Dedifferentiated amniotic fluid mesenchymal stem cell (primary cell): ENCODE results near the gene AMHR2.
"Not testable (repeated sequence)": the region's sequence is repeated elsewhere in the genome, so short reads cannot be mapped to it uniquely, and the experiment has no call there.

Source experiments
- DNase-seq: peaks from one replicate; pipeline ENCODE4 v3.0.0-alpha.2; 2016; ENCODE audit errors: extremely low spot score

The AMHR2 gene

DNA sequence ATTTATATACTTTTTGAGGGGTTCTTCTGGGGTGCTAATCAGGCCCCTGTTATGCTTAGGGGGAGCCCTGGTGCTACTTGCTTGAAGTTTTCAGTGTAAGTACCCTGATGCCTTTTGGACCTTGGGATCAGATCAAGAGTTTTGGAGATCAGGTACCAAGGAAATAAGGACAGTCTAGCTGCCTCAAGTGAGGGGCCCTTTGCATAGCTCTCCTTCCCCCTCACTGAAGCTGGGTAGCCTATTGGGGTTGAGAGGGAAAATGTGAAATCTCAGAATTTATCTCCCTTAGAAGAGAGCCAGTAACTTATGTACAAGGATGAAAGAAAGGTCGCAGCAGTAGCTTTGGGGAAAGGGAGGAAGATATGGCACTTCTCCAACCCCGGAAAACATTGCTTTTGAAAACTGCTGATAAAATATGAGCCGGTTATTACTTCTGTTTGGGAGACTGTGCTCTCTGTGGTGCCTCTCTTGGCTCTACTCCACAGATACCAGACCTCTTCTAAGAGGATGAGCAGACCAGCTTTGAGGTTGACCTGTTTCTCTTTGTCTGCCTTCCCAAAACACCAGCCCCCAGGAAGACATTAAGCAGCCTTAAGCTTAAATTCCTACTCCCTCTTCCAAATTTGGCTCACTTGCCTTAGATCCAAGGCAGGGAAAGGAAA is 8.8 kb upstream of the AMHR2 start:
- DNase-seq = no peak

DNA sequence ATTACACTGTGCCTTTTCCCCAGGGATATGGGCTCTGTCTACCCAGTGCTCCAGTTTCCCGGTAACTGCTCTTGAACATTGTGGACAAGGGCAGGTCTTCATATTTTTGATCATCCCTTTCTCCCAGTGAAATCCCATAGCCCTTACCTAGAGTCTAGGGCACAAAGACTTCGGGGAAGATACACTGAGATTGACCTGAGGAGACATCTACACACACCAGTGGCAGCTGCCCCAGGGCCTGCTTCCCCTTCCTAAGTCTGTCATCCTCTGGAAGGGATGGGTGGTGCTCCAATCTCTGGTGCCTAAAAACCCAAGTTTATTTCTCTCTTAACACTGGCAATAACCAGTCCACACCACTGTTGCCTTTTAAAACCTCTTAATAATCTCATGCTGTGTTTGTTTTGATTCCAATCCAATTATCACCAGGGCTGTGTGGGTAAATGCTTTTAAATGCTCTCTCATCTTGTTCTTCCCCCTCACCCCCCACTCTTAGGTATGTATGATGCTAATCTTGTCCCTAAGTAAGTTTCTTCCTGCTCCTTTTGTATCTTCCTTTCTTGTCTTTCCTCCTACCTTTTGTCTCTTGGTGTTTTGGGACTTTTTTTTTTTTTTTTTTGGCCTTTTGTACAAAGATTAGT is 7.8 kb upstream of the AMHR2 start:
- DNase-seq = not testable (repeated sequence)

DNA sequence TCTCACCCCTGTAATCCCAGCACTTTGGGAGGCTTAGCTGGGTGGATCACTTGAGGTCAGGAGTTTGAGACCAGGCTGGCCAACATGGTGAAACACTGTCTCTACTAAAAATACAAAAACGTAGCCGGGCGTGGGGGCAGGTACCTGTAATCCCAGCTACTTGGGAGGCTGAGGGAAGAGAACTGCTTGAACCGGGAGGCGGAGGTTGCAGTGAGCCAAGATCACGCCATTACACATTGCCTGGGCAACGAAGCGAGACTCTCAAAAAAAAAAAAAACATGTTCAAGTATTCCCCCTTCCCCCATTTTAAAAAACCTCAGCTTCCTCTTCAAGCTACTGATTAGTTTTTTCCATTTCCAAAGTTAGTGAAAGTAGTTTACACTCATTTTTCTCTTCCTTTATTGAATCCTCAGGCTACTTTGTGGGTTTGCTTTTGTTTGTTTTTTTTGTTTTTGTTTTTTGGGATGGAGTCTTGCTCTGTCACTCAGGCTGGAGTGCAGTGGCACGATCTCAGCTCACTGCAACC is 6.3 kb upstream of the AMHR2 start:
- not testable (repeated sequence) for DNase-seq

DNA sequence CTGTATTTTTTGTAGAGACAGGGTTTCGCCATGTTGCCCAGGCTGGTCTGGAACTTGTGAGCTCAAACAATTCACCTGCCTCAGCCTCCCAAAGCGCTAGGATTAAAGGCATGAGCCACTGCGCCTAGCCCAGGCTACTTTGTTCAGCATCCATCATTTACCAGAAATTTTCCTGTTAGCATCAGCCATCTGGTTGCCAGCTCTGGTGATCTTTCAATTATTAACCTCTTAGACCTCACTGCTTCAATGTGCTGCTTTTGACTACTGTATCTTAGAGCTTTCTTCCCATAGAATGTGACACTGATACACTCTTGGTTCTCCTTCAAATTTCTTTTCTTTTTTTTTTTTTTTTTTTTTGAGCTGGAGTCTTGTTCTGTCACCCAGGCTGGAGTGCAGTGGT is 5.4 kb upstream of the AMHR2 start:
- no peak for DNase-seq

DNA sequence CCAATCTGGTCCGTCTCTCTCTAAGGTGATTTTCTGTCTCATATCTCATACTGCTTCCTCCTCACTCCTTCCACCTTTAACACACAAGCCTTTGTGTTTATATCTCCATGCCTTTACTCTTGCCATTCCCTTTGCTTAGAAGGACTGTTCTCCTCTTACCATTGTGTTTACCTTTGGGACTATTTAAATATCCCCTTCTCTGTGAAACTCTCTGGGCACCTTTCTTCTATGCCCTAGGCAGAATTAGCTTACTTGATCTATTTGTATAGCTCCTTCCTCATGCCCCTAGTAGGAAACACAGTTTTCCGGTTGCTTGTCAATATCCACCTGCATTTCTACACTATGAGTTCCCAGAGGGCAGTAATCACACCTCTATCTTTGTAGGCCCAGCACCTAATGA is 3.9 kb upstream of the AMHR2 start:
- DNase-seq = no peak

DNA sequence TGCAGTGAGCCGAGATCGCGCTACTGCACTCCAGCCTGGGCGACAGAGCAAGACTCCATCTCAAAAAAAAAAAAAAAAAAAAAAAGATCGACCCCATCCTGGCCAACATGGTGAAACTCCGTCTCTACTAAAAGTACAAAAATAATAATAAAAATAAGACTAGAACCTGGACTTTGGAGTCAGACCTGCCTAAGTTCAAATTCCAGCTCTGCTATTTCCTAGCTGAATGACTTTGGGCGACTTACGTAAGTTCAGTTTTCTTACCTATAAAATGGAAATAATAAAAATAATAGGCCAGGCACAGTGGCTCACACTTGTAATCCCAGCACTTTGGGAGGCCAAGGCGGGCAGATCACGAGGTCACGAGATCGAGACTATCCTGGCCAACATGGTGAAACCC is 1.4 kb upstream of the AMHR2 start:
- DNase-seq = not testable (repeated sequence)

DNA sequence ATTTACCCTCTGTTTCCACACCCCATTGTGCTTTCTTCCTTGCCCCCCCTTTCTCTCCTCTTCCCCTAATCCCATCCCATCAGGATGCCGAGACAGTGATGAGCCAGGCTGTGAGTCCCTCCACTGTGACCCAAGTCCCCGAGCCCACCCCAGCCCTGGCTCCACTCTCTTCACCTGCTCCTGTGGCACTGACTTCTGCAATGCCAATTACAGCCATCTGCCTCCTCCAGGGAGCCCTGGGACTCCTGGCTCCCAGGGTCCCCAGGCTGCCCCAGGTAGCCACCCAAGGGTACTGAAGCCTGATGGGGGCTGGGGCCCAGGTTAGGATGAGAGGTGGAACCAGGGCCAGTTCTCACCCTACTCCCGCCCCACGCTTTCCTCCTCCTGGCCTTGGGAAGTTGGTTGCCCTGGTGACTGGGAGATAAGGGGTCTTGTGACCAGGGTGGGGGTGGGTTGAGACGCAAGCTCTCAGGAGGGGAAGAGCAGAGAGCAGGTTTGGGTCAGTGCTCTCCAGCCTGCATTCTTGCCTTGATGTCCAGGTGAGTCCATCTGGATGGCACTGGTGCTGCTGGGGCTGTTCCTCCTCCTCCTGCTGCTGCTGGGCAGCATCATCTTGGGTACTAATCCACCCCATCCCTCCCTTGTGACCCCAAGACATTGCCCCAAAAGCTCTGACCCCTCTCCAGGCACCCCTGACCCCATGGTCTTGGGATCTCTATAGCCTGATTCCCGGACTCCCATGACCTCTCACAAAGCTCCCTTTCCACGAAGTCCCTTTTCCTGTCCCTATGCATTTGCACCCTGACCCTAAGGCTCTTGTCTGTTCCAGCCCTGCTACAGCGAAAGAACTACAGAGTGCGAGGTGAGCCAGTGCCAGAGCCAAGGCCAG is 1.2 kb downstream of the AMHR2 start:
- no peak for DNase-seq

DNA sequence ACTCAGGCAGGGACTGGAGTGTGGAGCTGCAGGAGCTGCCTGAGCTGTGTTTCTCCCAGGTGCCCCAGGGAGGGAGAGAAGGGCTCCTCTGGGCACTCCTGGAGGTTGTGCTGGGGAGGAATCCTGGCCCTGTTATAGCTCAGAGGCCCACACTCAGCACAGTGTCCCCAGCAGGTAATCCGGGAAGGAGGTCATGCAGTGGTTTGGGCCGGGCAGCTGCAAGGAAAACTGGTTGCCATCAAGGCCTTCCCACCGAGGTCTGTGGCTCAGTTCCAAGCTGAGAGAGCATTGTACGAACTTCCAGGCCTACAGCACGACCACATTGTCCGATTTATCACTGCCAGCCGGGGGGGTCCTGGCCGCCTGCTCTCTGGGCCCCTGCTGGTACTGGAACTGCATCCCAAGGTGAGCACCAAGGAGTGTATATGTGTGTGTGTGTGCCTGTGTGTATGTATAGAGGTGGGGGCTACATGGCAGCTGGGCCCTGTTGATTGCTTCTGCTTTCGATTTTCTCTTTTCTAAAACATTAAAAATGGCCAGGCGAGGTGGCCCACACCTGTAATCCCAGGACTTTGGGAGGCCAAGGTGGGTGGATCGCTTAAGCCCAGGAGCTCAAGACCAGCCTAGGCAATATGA is 2.0 kb downstream of the AMHR2 start:
- no peak for DNase-seq

DNA sequence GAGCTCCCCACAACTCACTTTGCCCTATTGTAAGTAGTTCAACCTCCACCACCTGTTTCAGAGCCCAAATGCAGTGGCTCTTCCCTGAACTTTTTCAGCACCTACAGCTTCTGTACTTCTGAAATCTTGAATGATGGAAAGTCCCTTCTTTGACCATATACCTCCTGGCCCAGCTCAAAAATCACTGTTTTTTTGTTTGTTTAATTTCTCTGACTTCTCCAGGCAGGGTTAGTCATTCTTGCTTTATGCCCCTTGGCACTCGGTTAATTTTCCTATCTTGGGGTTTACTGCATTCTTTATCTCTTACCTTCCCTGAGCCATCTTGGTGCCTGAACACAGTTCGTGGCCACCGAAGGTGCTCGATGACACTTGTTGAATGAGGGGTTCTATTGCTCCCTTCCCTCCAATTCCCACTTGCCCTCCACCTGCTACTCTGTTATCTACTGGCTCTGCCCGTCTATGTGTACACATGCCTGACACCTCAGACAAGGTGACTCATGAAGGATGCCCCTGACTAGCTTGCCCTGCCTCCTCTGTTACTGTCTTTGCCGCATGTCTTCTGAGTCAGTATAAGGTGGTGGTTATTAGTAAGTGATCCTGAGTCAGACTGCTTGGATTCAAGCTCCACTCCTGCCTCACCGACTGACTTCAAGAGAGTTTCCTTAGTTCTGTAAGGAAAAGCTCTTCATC is 4.4 kb downstream of the AMHR2 start:
- peak; percentile 42 for DNase-seq

DNA sequence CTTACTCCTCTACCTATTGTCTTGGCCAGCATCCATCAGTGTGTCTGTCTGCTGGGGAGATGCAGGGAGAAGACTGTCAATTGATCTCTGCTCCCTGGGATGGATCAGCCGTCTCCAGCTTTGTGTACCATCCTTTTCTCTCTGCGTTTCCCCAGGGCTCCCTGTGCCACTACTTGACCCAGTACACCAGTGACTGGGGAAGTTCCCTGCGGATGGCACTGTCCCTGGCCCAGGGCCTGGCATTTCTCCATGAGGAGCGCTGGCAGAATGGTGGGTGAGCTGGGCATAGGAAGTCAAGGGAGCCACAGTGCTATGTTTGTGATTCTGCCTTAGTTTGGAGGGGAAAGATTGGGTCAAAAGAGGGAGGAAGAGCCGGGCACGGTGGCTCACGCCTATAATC is 5.1 kb downstream of the AMHR2 start:
- no peak for DNase-seq

DNA sequence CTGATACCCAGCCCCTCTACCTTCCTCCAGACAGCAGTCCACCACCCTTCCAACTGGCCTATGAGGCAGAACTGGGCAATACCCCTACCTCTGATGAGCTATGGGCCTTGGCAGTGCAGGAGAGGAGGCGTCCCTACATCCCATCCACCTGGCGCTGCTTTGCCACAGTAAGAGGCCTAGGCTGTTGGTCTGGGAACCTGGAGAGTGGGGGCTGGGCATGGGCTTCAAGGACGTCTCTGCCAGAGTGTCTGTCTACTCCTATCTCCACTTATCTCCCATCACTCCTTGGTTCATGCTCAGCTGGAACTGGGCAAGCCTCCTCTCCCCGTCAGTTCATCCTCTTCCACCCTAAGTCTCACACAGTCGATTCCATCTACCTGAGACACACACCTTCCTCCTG is 6.5 kb downstream of the AMHR2 start:
- no peak for DNase-seq

DNA sequence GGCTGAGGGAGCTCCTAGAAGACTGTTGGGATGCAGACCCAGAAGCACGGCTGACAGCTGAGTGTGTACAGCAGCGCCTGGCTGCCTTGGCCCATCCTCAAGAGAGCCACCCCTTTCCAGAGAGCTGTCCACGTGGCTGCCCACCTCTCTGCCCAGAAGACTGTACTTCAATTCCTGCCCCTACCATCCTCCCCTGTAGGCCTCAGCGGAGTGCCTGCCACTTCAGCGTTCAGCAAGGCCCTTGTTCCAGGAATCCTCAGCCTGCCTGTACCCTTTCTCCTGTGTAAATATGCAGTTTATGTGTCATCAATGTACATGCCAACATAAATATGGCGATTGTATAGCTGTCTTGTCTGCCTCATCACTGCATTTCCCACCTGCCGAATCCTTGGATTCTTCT is 7.5 kb downstream of the AMHR2 start:
- no peak for DNase-seq

DNA sequence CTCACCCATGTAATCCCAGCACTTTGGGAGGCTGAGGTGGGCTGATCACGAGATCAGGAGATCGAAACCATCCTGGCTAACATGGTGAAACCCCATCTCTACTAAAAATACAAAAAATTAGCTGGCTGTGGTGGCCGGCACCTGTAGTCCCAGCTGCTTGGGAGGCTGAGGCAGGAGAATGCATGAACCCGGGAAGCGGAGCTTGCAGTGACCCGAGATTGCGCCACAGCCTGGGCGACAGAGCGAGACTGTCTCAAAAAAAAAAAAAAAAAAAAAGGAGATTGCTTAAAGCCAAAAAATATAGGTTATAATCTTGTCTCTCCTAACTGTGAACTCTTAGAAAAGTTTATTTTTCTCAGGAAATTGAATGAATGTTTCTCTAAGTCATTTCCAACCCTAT is 11.7 kb downstream of the AMHR2 start:
- not testable (repeated sequence) for DNase-seq

DNA sequence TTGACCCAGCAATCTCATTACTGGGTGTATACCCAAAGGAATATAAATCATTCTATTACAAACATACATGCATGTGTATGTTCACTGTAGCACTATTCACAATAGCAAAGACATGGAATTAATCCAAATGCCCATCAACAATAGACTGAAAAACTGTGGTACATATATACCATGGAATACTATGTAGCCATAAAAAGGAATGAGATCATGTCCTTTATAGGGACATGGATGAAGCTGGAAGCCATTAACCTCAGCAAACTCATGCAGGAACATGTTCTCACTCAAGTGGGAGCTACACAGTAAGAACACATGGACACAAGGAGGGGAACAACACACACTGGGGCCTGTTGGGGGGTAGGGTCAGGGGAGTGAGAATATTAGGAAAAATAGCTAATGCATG is 15.9 kb downstream of the AMHR2 start:
- not testable (repeated sequence) for DNase-seq

DNA sequence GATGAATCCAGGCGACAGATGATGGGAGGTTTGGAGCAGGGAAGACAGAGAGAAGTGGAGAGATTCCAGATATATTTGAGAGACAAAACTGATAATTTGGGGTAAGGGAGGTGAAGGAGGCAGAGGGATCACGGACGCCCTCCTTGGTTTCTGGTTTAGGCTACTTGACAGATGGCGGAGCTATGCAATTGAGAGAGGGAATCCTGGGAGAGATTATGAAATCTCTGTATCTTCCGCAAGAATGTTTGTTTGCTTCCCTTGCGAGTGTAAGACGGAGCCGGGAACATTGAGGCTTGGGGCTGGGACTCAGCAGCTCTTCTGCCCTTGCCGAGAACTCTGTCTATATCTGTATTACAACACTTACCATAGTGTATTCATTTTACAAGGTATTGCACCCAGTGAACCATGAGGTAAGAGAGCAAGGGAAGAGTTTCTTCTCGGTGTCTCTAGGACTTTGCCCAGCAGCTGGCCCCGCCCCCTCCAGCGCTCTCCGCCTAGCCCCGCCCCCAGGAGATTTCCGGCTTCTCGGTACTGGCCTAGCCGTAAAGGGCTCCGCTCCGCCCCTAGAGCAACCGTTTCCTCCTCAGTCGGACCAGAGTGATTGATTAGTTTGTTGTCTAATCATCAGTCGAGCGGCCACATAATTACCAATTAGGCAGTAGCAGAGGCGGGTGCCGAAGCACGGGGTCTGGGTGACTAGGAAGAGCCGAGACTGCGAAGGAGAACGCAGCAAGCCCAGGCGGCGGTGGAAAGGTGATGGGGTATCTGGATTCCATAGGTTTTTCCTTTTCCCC is 17.6 kb downstream of the AMHR2 start, which contains the start of gene PRR13:
PRR13 (plus strand) TSS at position 695 of the 794 bp plus-strand sequence. CDS start 981 bp downstream, outside the sequence.
- DNase-seq = peak; percentile 100

DNA sequence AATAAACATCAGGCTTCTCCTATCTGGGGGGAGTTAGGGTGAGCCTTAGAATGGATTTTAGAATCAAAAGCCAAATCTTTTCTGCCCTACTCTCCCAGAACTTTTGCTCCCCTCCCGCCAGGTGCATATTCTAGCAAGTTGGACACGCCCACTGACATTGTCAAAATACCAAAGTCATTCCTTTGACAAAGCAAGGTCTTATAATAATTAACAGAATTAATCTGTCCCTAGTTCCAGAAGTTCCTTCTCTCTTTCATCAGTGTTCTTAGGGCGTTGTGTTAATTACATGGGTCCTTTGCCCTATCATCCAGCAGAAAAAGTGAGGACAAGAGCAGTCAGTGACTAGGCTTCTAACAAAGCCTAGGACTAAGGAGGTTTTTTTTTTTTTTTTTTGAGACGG is 20.3 kb downstream of the AMHR2 start:
- DNase-seq = no peak

DNA sequence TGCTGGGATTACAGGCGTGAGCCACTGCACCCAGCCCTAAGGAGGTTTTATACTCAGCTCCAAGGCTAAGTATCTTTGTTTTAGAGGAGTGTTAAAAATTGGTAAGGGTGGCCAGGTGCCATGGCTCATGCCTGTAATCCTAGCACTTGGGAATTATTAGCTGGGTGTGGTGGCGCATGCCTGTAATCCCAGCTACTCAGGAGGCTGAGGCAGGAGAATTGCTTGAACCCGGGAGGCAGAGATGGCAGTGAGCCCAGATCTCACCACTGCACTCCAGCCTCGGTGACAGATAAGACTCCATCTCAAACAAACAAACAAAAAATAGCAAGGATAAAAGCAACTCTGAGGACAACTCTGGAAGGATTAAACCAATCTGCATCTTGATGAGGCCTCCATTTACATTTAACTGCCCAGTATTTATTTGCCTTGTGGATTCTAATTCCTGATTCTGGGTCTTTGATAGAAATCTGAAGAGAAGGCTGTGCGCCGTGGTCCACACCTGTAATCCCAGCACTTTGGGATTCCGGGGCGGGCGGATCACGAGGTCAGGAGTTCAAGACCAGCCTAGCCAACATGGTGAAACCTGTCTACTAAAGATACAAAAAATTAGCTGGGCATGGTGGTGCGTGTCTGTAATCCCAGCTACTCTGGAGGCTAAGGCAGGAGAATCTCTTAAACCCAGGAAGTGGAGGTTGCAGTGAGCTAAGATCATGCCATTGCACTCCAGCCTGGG is 21.1 kb downstream of the AMHR2 start:
- not testable (repeated sequence) for DNase-seq

DNA sequence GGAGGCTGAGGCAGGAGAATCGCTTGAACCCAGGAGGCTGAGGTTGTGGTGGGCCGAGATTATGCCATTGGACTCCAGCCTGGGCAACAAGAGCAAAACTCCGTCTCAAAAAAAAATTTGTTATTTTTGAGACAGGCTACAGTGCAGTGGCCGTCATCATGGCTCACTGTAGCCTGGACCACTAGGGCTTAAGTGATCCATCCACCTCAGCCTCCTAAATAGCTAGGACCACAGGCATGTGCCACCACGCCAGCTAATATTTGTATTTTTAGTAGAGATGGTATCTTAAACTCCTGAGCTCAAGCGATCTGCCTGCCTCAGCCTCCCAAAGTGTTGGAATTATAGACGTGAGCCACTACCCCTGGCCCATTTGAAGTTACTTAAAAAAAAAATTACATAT is 27.3 kb downstream of the AMHR2 start:
- no peak for DNase-seq

DNA sequence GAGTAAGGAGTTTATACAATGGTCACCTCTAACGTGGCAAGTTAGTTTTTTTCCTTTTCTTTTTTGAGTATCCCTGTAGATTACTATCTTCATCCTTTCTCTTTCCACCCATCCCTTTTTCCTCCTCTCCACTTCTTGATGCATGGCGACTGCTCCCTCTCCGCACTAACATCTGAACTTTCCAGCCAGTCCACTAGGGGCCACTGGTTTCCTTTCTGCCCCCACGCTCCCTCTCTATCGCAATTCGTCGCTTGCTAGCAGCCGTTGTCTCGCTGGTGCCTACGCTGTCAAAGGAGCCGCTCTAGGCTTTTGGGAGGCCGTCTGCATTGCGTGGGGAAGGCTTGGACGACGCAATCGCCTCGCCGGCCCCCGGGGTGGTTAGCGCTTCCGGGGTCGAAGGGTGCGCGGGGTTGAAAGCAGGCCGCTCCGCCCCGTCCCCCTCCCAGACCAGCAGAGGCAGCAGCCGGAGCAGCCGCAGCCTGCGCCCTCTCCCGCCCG is 28.1 kb downstream of the AMHR2 start, which contains the start of gene PCBP2:
PCBP2 (plus strand) TSS at position 442 of the 498 bp plus-strand sequence. CDS start 2,699 bp downstream, outside the sequence.
- DNase-seq = peak; percentile 99
